ENCODE results near the gene SAP30BP.
A peak's percentile ranks its signal among the peaks of the same experiment; 100 is the strongest.

Gene SAP30BP

DNA sequence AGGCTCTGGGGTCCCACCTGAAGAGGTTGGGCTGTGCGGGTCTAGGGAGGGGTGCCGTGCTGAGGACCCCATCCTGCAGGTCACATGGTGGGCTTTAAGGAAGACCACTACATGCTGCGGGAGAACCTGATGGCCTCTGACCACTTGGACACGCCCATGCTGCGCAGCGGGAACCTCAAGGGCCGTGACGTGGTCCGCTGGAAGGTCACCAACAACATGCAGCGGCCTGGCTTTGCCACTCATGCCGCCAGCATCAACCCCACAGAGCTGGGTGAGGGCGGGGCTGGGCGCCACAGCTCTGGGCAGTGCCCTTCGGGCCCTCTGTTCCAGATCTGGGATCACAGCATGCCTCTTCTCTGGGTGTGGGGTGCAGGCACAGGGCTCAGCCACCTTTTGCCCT, 72.7 kb downstream of the SAP30BP start:
- DNase-seq (ENCODE audit: low spot score): no peak

DNA sequence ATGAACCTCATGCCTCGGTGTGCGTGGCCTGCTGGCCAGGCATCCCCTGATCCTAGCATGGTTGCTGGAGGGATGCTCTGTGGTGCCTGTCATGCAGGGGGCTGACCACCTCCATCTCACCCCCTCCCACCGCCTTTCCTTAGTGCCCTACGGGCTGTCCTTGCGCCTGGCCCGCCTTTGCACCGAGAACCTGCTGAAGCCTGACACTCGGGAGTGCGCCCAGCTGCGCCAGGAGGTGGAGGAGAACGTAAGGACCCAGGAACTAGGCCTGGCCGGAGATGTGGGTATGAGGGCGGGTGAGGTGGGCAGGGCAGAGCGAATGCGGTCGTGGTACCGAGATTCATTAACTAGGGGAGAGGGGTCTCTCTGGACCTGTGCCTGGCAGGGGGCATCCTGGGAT, 73.1 kb downstream of the SAP30BP start:
- no peak for DNase-seq (ENCODE audit: low spot score)

DNA sequence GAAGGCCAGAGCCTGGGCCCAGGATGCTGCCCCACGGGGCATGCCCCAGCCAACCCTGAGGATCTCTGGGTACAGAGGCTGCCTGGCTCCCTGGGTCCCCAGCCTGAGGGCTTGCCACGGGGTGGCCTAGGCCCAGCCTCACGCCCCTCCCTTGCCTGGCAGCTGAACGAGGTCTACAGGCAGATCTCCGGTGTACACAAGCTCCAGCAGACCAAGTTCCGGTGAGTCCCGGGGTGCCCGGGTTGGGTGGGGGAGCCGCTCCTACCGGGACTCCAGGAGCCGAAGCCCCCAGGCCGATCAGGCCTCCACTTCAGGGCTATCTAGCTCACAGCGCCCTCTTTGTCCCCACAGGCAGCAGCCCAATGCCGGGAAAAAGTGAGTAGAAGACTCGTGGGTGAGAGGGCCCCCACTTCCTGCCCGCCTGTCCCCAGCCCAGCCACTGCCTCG, 73.5 kb downstream of the SAP30BP start:
- DNase-seq (ENCODE audit: low spot score): no peak

DNA sequence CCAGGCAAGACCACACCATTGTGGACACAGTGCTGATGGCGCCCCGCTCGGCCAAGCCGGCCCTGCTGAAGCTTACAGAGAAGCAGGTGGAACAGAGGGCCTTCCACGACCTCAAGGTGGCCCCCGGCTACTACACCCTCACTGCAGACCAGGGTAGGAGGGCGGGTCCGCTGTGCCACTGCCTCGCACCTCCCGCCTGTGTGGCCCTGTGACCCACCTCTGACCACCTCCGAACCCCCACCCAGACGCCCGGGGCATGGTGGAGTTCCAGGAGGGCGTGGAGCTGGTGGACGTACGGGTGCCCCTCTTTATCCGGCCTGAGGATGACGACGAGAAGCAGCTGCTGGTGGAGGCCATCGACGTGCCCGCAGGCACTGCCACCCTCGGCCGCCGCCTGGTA, 75.2 kb downstream of the SAP30BP start:
- no peak for DNase-seq (ENCODE audit: low spot score)

DNA sequence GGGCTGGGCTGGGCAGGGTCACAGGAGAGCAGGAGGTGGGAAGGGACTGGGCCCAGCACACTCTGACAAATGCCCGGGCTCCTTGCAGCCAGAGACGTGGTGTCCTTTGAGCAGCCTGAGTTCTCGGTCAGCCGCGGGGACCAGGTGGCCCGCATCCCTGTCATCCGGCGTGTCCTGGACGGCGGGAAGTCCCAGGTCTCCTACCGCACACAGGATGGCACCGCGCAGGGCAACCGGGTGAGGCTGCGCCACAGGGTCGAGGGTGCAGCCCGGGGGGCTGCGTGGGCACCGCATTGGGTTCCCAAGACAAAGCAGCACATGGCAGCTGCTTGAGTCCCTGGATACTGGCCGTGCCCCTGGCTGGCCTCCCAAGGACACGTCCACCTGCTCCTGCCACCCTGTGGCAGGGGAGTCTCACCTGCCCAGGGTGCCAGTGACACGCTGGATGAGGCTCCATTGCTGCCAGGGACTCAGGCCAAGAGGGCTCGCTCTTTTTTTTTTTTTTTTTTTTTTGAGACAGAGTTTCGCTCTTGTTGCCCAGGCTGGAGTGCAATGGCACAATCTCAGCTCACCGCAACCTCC, 76.6 kb downstream of the SAP30BP start:
- no peak for DNase-seq (ENCODE audit: low spot score)

DNA sequence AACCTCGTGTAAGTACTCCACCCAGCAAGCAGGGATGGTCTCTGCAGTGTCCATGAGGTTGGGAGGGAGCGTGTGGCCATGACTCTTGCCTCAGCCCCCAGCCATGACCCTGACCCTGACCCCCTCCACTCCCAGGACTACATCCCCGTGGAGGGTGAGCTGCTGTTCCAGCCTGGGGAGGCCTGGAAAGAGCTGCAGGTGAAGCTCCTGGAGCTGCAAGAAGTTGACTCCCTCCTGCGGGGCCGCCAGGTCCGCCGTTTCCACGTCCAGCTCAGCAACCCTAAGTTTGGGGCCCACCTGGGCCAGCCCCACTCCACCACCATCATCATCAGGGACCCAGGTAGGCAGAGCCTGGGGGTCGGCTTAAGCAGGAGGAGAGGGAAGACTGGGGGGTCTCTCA, 81.6 kb downstream of the SAP30BP start:
- no peak for DNase-seq (ENCODE audit: low spot score)

DNA sequence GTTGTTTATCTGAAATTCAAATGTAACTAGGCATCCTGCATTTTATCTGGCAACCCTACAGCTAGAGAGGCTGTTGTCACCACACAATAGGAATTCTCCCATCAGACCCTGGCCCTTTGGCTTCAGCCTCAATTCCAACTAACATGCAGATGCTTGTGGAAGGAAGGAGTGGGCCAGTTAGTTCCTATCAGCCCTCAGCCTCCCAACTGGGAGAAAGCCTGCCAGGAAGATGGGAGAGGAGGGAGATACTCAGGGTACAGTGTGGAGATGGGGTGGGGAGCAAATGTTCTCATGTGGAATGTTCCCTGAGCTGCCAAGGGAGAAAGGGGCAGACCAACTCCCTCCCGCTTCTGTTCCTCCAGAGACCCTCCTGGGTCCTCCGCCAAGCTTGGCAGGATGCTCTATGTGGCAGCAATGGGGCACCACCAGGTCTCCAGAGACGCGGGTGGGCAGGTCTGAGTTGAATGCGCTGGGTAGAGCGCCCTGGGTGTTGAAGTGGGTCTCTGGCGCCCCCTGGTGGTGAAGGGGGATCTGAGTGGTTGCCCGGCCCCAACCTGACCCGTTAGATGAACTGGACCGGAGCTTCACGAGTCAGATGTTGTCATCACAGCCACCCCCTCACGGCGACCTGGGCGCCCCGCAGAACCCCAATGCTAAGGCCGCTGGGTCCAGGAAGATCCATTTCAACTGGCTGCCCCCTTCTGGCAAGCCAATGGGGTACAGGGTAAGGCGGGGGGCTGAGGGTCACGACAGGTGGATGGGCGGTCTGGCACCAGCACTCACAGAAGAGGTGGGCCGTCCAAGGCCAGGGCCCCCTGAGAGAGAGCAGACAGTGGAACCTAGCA, 82.6 kb downstream of the SAP30BP start:
- peak; percentile 65 for DNase-seq (ENCODE audit: low spot score)

DNA sequence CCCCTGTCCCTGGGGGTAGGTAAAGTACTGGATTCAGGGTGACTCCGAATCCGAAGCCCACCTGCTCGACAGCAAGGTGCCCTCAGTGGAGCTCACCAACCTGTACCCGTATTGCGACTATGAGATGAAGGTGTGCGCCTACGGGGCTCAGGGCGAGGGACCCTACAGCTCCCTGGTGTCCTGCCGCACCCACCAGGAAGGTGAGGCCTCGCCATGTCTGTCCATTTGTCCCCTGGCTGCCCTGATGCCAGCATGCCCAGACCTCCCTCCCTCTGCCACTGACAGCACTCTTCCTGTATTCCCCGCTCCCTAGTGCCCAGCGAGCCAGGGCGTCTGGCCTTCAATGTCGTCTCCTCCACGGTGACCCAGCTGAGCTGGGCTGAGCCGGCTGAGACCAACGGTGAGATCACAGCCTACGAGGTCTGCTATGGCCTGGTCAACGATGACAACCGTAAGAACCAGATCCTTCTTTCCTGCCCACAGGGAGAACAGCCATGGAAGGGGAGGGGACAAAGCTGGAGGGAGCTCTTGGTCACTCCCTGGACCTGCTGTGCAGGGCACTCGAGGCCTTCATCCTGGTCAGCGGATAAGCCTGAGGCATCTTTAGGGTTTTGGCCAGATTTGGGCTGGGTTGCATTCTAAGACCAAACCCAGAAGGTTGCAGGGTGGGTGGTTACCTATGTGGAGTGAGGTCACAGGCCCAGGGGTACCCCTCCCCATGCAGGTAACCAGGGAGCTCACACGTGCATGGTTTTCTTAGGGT, 83.7 kb downstream of the SAP30BP start:
- no peak for DNase-seq (ENCODE audit: low spot score)

DNA sequence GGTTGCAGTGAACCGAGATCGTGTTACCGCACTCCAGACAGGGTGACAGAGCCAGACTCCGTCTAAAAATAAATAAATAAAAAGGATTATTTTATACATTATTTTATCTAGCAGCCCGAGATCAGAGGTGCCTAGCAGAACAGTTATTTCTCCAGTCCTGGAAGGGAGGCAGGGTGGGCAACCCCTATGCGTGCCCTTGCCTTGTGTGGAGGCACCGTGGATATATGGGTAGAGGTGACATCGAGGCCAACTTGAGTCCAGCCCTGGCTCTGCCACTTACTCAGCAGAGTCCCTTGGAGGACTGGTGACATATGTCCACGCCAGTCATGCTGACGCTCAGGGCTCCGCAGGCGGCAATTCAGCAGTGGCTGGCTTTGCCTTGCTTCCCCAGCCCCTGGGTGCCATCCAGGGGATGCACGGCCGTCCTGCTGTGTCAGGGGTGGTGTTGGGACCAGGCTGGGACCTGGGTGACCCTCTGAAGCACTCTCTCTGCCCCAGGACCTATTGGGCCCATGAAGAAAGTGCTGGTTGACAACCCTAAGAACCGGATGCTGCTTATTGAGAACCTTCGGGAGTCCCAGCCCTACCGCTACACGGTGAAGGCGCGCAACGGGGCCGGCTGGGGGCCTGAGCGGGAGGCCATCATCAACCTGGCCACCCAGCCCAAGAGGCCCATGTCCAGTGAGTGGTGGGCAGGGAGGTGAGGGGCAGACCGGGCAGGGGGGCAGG, 84.7 kb downstream of the SAP30BP start:
- no peak for DNase-seq (ENCODE audit: low spot score)

DNA sequence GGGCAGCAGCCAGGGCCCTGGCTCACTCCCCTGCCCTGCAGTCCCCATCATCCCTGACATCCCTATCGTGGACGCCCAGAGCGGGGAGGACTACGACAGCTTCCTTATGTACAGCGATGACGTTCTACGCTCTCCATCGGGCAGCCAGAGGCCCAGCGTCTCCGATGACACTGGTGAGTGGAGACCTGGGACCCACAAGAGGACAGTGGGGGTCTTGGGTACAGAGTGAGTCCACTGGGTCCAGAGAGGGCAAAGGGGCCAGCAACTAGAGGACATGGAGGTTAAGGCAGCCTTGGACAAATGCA, 85.2 kb downstream of the SAP30BP start:
- no peak for DNase-seq (ENCODE audit: low spot score)

DNA sequence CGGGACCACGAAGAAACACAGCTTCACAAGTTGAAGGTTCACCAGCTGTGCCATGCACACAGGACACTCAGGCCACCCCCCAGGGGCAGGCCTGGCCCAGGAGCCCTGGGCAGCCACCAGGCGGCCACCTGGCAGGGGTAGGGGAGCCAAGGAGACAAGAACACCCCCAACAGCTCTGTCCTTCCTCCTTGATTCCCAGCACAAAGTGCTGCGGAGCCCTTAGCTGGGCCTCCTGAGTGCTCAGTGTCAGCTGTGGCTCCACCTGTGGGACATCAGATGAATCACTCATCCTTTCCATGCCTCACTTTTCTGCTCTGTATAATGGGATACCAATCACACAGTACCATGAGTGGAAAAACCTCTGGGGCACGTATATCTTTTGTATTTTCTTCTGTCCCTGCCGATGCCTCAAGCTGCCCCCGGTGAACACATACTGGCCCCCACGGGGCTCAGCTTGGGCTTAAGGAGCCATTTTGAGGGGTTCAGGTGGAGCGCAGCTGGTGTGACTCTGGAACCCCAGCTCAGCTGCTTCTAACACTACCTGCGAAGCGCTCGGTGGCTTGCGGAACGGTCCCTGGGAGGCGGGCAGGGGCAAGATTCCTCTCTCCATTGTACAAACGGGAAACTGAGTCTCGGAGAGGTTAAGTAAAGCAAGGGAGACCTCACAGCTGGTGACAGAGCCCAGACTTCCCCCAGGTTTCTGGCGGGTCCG, 85.8 kb downstream of the SAP30BP start:
- no peak for DNase-seq (ENCODE audit: low spot score)

DNA sequence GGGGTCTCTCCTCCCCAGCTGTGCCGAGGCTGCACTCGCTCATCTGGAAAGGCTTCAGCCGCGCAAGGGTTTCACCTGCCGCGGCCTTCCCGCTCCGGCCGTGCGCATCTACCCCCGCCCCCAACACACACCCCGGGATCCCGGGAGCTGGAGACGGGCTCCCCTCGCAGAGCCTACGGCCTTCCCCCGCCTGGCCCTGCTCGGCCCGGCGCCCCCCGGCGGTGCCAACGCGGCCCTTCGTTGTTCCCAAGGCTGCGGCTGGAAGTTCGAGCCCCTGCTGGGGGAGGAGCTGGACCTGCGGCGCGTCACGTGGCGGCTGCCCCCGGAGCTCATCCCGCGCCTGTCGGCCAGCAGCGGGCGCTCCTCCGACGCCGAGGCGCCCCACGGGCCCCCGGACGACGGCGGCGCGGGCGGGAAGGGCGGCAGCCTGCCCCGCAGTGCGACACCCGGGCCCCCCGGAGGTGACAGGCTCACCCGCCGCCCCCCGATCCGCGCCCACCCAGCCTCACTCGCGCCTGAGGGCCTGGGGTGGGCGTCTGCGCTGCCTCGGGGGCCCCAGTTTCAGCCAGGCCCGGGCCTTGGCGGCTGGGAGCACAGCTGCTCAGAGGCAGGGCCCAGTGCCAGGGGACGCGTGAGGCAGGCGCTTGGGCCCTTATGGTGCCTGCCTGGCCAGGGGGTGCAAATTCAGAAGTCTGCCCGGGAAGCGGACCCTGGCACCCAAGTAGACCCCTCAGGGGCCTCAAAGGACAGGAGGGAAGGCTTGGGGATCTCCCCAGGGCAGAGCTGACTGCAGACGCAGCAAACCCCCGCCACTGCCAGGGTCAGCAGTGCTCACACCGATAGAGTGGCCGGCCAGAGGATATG, 86.6 kb downstream of the SAP30BP start:
- no peak for DNase-seq (ENCODE audit: low spot score)

DNA sequence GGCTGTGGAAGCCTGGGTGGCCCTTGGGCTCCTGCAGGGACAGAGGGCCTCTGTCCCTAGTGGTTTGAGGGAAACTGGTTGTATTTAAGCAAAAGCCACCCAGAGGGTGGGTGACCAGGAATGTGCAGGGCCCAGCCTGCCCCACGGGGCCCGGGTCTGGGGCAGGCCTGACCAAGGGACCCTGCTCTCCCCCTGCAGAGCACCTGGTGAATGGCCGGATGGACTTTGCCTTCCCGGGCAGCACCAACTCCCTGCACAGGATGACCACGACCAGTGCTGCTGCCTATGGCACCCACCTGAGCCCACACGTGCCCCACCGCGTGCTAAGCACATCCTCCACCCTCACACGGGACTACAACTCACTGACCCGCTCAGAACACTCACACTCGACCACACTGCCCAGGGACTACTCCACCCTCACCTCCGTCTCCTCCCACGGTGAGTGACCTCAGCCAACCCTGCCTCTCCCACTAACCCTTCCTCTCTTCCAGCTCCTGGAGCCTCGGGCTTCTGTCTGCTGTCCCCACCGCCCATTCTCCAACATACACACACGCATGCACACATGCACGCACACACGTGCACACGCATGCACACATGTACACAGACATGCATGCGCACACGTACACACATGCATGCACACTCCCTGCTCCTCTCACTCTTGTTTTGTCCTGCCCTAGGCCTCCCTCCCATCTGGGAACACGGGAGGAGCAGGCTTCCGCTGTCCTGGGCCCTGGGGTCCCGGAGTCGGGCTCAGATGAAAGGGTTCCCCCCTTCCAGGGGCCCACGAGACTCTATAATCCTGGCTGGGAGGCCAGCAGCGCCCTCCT, 87.5 kb downstream of the SAP30BP start:
- no peak for DNase-seq (ENCODE audit: low spot score)

DNA sequence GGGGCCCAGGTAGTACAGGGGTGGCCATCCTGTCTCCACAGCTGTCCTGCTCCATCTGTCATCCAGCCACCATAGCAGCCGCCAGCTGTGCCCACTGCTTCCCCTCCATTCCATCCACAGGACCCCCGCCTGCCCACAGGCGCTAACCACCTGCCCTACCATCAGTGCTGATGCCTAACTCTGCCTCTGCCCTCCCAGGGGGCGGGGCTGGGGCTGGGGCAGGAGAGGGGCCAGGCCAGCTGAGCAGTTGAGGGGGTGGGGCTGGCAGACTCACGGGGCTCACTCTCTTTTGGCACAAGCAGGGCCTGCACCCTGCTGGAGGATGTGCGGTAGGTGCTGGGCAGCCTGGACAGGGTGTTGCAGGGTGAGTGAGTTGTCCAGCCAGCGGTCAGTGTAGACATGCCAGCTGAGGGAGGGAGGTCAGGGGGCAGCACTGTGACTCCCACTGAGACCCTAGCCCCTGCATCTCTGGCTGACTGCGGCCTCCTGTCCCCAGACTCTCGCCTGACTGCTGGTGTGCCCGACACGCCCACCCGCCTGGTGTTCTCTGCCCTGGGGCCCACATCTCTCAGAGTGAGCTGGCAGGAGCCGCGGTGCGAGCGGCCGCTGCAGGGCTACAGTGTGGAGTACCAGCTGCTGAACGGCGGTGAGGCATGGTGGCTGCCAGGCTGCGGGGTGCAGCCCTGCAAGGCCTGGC, 88.2 kb downstream of the SAP30BP start:
- DNase-seq (ENCODE audit: low spot score): no peak

DNA sequence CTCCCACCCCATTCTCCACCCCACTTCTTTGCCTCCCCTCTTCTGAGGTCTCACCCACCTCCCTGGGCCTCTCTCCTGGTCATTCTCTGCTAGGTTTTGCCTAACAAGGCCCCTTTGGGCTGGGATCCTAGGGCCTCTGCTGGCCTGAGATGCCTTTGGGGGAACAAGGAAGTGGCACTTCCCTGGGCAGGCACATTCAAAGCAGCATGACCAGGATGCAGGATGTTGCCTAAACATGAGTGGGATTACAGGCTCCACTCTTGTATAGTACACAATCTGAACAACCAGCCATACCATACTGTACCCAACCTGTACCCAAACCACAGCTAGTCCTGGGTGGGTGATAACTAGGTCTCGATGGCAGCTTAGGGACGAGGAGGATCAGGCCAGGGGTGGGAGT, 88.9 kb downstream of the SAP30BP start:
- DNase-seq (ENCODE audit: low spot score): no peak

DNA sequence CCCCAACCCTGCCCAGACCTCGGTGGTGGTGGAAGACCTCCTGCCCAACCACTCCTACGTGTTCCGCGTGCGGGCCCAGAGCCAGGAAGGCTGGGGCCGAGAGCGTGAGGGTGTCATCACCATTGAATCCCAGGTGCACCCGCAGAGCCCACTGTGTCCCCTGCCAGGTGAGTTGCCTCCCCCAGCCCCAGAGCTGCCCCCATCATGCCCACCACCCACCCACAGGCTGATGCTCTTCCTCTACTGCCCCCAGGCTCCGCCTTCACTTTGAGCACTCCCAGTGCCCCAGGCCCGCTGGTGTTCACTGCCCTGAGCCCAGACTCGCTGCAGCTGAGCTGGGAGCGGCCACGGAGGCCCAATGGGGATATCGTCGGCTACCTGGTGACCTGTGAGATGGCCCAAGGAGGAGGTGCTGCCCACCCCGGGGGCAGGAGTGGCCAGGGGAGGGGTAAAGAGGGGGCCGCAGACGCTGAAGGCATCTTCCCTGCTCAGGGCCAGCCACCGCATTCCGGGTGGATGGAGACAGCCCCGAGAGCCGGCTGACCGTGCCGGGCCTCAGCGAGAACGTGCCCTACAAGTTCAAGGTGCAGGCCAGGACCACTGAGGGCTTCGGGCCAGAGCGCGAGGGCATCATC, 89.4 kb downstream of the SAP30BP start:
- DNase-seq (ENCODE audit: low spot score): no peak

DNA sequence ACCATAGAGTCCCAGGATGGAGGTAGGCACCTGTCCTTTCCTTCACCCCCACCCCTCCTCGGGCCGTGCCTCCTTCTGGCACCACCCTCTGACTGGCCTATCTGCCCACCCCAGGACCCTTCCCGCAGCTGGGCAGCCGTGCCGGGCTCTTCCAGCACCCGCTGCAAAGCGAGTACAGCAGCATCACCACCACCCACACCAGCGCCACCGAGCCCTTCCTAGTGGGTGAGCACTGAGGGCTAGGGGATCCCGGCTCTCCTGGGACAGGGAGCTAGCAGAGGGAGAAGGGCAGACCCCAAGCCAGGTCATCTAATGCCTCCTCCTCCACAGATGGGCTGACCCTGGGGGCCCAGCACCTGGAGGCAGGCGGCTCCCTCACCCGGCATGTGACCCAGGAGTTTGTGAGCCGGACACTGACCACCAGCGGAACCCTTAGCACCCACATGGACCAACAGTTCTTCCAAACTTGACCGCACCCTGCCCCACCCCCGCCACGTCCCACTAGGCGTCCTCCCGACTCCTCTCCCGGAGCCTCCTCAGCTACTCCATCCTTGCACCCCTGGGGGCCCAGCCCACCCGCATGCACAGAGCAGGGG, 90.0 kb downstream of the SAP30BP start:
- no peak for DNase-seq (ENCODE audit: low spot score)
